GM15510 (cell line): Measurements from ENCODE around the gene RMI2.

ENCODE experiments used
- POLR2A ChIP-seq: IDR thresholded peaks from 3 replicates; pipeline ENCODE4 v1.6.1; 2011; ENCODE audit warnings: borderline replicate concordance; ENCODE audit not compliant: insufficient read length; ENCODE audit errors: extremely low read depth

Gene RMI2

GRCh38 chr16:11333010-11333409 lies 12.2 kb upstream of the RMI2 start:
- no peak for TF ChIP-seq POLR2A

GRCh38 chr16:11333702-11334101 lies 11.6 kb upstream of the RMI2 start:
- TF ChIP-seq POLR2A, result no peak

- no peak for TF ChIP-seq POLR2A
Observed at GRCh38 chr16:11334831-11335404, 10.3 kb upstream of the RMI2 start.

GRCh38 chr16:11339075-11339474 lies 6.2 kb upstream of the RMI2 start:
- no peak for TF ChIP-seq POLR2A

DNA sequence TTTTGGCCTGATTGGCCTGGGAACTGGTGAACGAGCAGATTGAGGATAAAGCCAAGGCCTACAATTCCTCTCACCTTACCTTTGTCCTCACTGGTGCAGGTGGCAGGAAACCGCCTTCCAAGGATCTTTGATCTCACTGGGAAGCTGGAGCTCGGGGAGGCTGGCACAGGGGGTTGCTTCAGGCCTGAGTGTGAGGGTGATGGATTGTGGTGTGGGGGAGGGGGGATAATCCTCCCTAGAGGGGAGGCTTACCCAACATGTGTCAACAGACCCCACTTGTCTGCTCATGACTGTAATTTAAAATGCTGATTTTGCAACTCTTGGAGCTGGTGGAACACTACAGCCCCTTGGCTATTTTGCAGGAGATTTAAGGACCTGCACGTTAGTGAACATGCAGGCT lies 4.5 kb upstream of the RMI2 start:
- TF ChIP-seq POLR2A, result no peak

- no peak for TF ChIP-seq POLR2A
Observed at GRCh38 chr16:11341371-11341770, 3.9 kb upstream of the RMI2 start.

DNA sequence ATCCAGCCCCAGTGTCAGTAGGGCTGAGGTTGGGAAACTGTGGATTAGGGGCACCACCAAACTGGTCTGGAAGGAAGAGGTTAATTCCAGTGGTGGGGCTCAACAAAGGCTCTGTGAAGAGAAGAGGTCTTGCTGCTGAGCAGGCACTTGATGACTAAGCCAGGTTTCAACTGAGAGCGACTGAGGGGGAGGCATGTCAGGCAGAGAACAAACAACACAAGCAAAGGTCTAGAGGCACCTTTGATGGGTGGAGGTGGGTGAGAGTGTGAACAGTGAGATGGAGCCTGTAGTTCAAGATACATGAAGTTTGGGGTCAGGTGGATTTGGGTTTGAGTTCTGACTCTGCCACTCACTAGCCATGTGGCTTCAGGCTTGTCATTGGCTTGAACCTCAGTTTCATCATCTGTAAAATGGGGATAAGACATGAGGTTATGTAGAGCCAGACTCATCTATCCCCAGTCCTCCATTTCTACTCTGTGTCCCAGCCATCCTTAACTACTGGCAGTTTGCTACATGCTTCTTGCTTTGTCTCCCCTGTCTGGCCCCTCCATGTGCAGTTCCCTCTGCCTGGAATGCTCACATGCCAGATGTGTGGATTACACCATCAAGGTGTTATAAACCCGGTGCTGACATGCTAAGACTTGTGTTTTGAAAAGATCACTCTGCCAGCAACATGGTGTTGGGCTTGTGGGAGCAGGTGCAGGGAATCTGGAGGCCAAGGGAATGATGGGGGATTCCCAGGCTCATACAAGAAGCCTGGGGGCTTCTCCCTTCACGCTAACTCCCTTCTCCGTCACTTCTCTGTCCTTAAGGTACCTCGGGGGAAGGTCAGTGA lies 3.0 kb upstream of the RMI2 start:
- no peak for TF ChIP-seq POLR2A

GRCh38 chr16:11346700-11347319 lies 1.6 kb downstream of the RMI2 start:
- TF ChIP-seq POLR2A, result no peak

GRCh38 chr16:11347831-11348230 lies 2.6 kb downstream of the RMI2 start:
- TF ChIP-seq POLR2A, result no peak

DNA sequence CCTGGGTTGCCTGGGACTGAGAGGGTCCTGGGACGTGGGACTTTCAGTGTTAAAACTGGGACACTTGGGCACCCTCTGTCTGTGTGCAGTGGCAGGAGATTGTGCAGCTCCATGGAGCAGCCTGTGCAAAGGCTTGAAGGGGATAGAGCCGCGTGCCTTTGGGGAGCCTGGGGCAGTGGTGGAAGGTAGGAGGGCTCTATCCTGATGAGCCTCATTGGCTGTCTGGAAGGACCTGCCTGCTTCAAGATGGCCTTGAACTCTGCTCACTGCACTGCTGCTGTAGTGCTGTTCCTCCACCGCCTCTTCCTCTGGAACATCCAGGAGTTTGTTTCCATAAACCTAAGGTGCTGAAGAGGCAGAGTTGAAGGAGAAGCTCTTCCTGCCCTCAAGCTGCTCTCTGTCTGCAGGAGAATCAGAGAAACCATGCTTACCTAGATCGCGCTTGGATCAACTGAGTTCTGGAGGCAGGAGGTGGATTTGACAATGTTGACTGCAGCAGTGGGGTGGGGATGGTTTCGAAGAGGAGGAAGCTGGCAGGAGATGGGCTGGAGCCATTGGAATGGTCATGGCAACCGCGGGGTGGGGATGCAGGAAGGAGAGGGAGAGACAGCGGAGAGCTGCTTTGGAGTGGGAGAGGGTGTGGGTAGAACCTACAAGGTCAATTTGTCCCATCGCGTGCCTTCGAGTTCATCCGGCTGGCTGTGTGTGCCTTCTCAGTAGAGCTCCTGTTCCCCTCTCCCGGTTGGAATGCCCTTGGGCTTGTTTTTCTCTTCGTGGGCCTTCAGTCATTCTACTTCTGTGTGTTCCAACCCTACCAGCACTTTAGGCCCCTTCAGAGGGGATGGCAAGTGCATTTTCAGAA lies 3.7 kb downstream of the RMI2 start:
- TF ChIP-seq POLR2A, result no peak

GRCh38 chr16:11349599-11350276 lies 4.5 kb downstream of the RMI2 start:
- TF ChIP-seq POLR2A, result no peak

- TF ChIP-seq POLR2A, result no peak
Observed at GRCh38 chr16:11350519-11350918, 5.3 kb downstream of the RMI2 start.

DNA sequence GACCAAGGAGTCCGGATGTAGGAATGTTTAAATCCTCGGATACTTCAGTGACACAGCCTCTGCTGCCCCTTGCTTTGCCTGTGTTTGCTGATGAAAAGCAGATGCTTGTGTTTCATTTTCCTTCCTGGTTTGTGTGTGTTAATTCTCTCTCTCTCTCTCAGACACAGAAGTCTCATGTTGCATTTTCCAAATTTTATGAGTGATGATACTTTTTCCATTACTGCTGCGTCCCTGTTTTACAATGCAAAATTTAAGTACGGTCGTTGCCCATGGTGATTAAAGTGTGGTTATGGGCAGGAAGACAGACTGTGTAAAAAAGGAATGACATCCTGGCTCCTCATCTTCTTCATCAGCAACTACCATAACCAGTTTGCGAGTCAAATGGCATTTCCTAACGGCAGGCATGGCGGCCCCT lies 5.7 kb downstream of the RMI2 start:
- TF ChIP-seq POLR2A, result no peak

DNA sequence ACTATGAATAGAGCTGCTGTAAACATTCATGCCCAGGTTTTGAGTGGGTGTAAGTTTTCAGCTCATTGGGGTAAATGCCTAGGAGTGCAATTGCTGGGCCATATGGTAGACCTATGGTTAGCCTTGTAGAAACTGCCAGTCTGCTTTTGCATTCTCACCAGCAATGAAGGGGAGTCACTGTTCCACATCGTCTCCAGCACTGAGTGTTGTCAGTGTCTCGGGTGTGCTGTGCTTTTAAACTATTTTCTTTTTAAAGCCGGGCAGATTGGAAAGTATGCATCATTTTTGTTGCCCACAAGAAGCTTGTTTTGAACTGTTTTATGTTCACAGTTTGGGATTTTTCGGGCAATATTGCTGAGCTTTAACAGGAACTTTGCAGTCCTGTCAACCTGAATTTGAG lies 7.9 kb downstream of the RMI2 start:
- TF ChIP-seq POLR2A, result no peak
